H1 (cell line): Measurements from ENCODE around the gene ATG2B.

Source experiments
- BRCA1 ChIP-seq: IDR thresholded peaks from 2 replicates; pipeline ENCODE4 v1.6.1; 2012; ENCODE audit warnings: low read depth, low read length, improper control_type of control experiment
- CEBPB ChIP-seq: IDR thresholded peaks from 2 replicates; pipeline ENCODE4 v1.6.1; 2012; ENCODE audit warnings: low read depth, low read length
- CHD2 ChIP-seq: IDR thresholded peaks from 2 replicates; pipeline ENCODE4 v1.6.1; 2012; ENCODE audit warnings: low read length, improper control_type of control experiment
- GABPA ChIP-seq: IDR thresholded peaks from 2 replicates; pipeline ENCODE4 v1.6.1; 2011; ENCODE audit warnings: mild to moderate bottlenecking, low read length, moderate library complexity, borderline replicate concordance; ENCODE audit not compliant: insufficient read depth
- GTF2F1 ChIP-seq: IDR thresholded peaks from 2 replicates; pipeline ENCODE4 v1.6.1; 2012; ENCODE audit warnings: low read depth, low read length, improper control_type of control experiment, borderline replicate concordance
- MAFK ChIP-seq: IDR thresholded peaks from 2 replicates; pipeline ENCODE4 v1.6.1; 2012; ENCODE audit warnings: low read depth, mild to moderate bottlenecking, improper control_type of control experiment, low read length
- PHF8 ChIP-seq: fragments of 200-600 bp; sonication (generic); conservative IDR thresholded peaks from 2 replicates; pipeline ENCODE4 v1.7.1; 2012; ENCODE audit warnings: low read depth, mild to moderate bottlenecking, inconsistent platforms, low read length, moderate library complexity
- POLR2A ChIP-seq, 2 experiments: IDR thresholded peaks; 1 replicate in 1 of 2; 2 replicates in 1 of 2; pipeline ENCODE4 v1.6.1; 2011; ENCODE audit warnings: low read depth in 2 of 2, low read length in 2 of 2, mild to moderate bottlenecking in 2 of 2; ENCODE audit errors: control extremely low read depth in 1 of 2
- POLR2AphosphoS5 ChIP-seq: IDR thresholded peaks from 2 replicates; pipeline ENCODE4 v1.6.1; 2011; ENCODE audit warnings: low read depth, low read length
- TAF1 ChIP-seq: IDR thresholded peaks from 2 replicates; pipeline ENCODE4 v1.6.1; 2011; ENCODE audit warnings: mild to moderate bottlenecking, low read depth, low read length
- TF ChIP-seq, protein P1 (sequence below), 3 experiments: IDR thresholded peaks; 1 replicate in 2 of 3; 2 replicates in 1 of 3; pipeline versions ENCODE4 v1.5.1 to v1.6.1; 2011; ENCODE audit warnings: low read length in 3 of 3, mild to moderate bottlenecking in 3 of 3, inconsistent platforms in 2 of 3, low read depth in 1 of 3, moderate library complexity in 1 of 3; ENCODE audit not compliant: insufficient read depth in 1 of 3; ENCODE audit errors: control extremely low read depth in 1 of 3
- TF ChIP-seq, protein P2 (sequence below): IDR thresholded peaks from 2 replicates; pipeline ENCODE4 v1.6.1; 2012; ENCODE audit warnings: inconsistent platforms
- TF ChIP-seq, protein P3 (sequence below): IDR thresholded peaks from 2 replicates; pipeline ENCODE4 v1.6.1; 2011; ENCODE audit warnings: low read length, improper control_type of control experiment

DNA sequence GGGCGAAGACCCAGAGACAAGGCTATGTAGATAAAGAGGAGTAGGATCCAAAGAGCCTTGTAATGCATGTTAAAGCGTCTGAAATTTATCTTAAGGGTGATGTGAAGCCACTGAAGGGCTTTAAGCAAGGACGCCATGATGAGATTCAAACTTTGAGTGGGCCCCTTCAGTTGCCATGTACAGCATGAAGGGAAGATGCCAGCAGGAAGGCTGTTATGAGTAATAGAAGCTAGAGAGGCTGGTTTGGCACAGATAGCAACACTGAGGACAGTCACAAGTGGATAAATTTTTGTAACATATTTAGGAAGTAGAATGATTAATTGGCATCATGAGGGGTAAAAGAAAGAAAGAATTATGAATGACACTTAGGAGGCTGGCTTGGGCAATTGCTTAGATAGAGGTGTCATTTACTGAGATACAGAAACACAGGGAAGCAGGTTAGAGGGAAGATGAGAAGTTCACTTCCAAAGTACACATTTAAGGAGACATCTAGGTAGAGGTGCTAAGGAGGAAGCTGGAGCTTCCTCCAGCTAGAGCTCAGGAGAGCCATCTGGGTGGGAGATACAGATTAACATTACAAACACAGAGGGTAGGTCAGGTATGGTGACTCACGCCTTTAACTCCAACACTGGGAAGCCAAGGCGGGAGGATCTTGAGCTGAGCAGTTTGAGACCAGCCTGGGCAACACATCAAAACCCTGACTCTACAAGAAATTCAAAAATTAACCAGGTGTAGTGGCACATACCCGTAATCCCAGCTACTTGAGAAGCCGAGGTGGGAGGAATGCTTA is 13.7 kb downstream of the ATG2B start:
- TF ChIP-seq PHF8 = no peak
- TF ChIP-seq POLR2A (IDR thresholded peaks at IDR 0.05; ENCODE audit: control extremely low read depth in 1 of 2, low read depth in 2 of 2, low read length in 2 of 2) = no peak
- TF ChIP-seq, protein P1, sequence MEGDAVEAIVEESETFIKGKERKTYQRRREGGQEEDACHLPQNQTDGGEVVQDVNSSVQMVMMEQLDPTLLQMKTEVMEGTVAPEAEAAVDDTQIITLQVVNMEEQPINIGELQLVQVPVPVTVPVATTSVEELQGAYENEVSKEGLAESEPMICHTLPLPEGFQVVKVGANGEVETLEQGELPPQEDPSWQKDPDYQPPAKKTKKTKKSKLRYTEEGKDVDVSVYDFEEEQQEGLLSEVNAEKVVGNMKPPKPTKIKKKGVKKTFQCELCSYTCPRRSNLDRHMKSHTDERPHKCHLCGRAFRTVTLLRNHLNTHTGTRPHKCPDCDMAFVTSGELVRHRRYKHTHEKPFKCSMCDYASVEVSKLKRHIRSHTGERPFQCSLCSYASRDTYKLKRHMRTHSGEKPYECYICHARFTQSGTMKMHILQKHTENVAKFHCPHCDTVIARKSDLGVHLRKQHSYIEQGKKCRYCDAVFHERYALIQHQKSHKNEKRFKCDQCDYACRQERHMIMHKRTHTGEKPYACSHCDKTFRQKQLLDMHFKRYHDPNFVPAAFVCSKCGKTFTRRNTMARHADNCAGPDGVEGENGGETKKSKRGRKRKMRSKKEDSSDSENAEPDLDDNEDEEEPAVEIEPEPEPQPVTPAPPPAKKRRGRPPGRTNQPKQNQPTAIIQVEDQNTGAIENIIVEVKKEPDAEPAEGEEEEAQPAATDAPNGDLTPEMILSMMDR (IDR thresholded peaks at IDR 0.05; ENCODE audit: control extremely low read depth in 1 of 3, insufficient read depth in 1 of 3, low read depth in 1 of 3, low read length in 3 of 3) = no peak
- TF ChIP-seq GABPA = no peak
- TF ChIP-seq CEBPB = no peak
- TF ChIP-seq CHD2 = no peak
- TF ChIP-seq, protein P2, sequence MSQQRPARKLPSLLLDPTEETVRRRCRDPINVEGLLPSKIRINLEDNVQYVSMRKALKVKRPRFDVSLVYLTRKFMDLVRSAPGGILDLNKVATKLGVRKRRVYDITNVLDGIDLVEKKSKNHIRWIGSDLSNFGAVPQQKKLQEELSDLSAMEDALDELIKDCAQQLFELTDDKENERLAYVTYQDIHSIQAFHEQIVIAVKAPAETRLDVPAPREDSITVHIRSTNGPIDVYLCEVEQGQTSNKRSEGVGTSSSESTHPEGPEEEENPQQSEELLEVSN = no peak
- TF ChIP-seq BRCA1 = no peak
- TF ChIP-seq, protein P3, sequence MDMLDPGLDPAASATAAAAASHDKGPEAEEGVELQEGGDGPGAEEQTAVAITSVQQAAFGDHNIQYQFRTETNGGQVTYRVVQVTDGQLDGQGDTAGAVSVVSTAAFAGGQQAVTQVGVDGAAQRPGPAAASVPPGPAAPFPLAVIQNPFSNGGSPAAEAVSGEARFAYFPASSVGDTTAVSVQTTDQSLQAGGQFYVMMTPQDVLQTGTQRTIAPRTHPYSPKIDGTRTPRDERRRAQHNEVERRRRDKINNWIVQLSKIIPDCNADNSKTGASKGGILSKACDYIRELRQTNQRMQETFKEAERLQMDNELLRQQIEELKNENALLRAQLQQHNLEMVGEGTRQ = no peak
- no peak for TF ChIP-seq TAF1
- TF ChIP-seq POLR2AphosphoS5 = no peak
- TF ChIP-seq GTF2F1 = no peak
- no peak for TF ChIP-seq MAFK
